SK-N-SH (cell line): ENCODE results near the gene MEIS1.

ENCODE experiments used
- CHD2 ChIP-seq: fragments of 150-350 bp; IDR thresholded peaks from 2 replicates; pipeline ENCODE4 v1.6.1; 2018; ENCODE audit warnings: low read length; ENCODE audit not compliant: partially characterized antibody
- EP300 ChIP-seq, 2 experiments: IDR thresholded peaks; 2 replicates each; pipeline versions ENCODE4 v1.4.0 to v1.6.1; 2012; ENCODE audit warnings: borderline replicate concordance in 1 of 2, low read depth in 1 of 2, low read length in 1 of 2
- FOXM1 ChIP-seq: IDR thresholded peaks from 2 replicates; pipeline ENCODE4 v1.4.0; 2012; ENCODE audit warnings: low read depth, mild to moderate bottlenecking
- GABPA ChIP-seq: IDR thresholded peaks from 2 replicates; pipeline ENCODE4 v1.4.0; 2012; ENCODE audit warnings: low read depth, mild to moderate bottlenecking
- GATA2 ChIP-seq: sonication (generic); formaldehyde crosslinking; IDR thresholded peaks from 2 replicates; pipeline ENCODE4 v1.5.0; 2020; ENCODE audit warnings: mild to moderate bottlenecking, missing genetic modification reagents
- NFIC ChIP-seq: IDR thresholded peaks from 2 replicates; pipeline ENCODE4 v1.4.0; 2012; ENCODE audit warnings: borderline replicate concordance
- POLR2AphosphoS5 ChIP-seq: IDR thresholded peaks from 2 replicates; pipeline ENCODE4 v1.6.1; 2012; ENCODE audit warnings: low read depth, low read length
- RAD21 ChIP-seq: IDR thresholded peaks from 2 replicates; pipeline ENCODE4 v1.6.1; 2012; ENCODE audit warnings: mild to moderate bottlenecking, low read length
- RFX5 ChIP-seq: IDR thresholded peaks from 2 replicates; pipeline ENCODE4 v1.6.1; 2012; ENCODE audit warnings: mild to moderate bottlenecking, improper control_type of control experiment, low read length
- TAF1 ChIP-seq: IDR thresholded peaks from 2 replicates; pipeline ENCODE4 v1.6.1; 2012; ENCODE audit warnings: low read depth, mild to moderate bottlenecking, low read length, moderate library complexity, borderline replicate concordance
- TCF12 ChIP-seq: IDR thresholded peaks from 2 replicates; pipeline ENCODE4 v1.4.0; 2012
- TF ChIP-seq, protein P1 (sequence below): fragments of 200-600 bp; sonication (generic); IDR thresholded peaks from 2 replicates; pipeline ENCODE4 v1.6.1; 2017; ENCODE audit warnings: antibody characterized with exemption, mild to moderate bottlenecking, moderate library complexity
- TF ChIP-seq, protein P2 (sequence below): fragments of 150-350 bp; IDR thresholded peaks from 2 replicates; pipeline ENCODE4 v1.6.1; 2017; ENCODE audit warnings: antibody characterized with exemption, low read length, low read depth, borderline replicate concordance
- TF ChIP-seq, protein P3 (sequence below): IDR thresholded peaks from 2 replicates; pipeline ENCODE4 v1.4.0; 2012; ENCODE audit warnings: low read depth

DNA sequence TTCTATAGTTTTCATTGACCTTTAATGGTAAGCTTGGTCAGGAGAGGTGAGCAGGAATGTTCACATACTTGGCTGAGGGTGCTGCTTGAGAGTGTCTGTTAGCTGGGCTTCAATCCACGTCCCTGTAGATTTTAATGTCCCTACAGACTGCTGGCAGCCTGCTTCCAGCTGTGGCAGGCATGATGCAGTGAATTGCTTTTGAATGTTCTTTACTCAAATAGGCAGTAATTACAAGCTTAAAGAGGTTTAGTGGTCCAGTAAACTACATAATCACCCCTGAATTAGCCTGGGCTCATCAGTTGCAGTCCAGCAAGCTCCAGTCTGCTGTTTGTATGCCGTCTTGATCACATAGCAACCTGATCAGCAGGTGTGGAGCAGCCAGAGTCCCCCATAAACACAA is 102.1 kb downstream of the MEIS1 start:
- TF ChIP-seq, protein P1, sequence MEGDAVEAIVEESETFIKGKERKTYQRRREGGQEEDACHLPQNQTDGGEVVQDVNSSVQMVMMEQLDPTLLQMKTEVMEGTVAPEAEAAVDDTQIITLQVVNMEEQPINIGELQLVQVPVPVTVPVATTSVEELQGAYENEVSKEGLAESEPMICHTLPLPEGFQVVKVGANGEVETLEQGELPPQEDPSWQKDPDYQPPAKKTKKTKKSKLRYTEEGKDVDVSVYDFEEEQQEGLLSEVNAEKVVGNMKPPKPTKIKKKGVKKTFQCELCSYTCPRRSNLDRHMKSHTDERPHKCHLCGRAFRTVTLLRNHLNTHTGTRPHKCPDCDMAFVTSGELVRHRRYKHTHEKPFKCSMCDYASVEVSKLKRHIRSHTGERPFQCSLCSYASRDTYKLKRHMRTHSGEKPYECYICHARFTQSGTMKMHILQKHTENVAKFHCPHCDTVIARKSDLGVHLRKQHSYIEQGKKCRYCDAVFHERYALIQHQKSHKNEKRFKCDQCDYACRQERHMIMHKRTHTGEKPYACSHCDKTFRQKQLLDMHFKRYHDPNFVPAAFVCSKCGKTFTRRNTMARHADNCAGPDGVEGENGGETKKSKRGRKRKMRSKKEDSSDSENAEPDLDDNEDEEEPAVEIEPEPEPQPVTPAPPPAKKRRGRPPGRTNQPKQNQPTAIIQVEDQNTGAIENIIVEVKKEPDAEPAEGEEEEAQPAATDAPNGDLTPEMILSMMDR = no peak
- TF ChIP-seq FOXM1 (no peak), RAD21 (no peak), RFX5 (no peak), TAF1 (no peak), NFIC (no peak), TCF12 (no peak), POLR2AphosphoS5 (no peak), GATA2 (CRISPR knock-in tag) (no peak), EP300 (IDR thresholded peaks at IDR 0.05; ENCODE audit: borderline replicate concordance in 1 of 2, low read depth in 1 of 2, low read length in 1 of 2) (no peak), GABPA (no peak), CHD2 (no peak)
- TF ChIP-seq, protein P2, sequence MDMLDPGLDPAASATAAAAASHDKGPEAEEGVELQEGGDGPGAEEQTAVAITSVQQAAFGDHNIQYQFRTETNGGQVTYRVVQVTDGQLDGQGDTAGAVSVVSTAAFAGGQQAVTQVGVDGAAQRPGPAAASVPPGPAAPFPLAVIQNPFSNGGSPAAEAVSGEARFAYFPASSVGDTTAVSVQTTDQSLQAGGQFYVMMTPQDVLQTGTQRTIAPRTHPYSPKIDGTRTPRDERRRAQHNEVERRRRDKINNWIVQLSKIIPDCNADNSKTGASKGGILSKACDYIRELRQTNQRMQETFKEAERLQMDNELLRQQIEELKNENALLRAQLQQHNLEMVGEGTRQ = no peak
- TF ChIP-seq, protein P3, sequence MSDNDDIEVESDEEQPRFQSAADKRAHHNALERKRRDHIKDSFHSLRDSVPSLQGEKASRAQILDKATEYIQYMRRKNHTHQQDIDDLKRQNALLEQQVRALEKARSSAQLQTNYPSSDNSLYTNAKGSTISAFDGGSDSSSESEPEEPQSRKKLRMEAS = no peak
